AG08396 (cell line): ENCODE results near the gene SLC19A3.
"Not testable (repeated sequence)": the region's sequence is repeated elsewhere in the genome, so short reads cannot be mapped to it uniquely, and the experiment has no call there.

ENCODE experiments used
- DNase-seq: peaks from one replicate; pipeline ENCODE4 v3.0.0; 2012; ENCODE audit warnings: low spot score, mixed read lengths

Gene SLC19A3

DNA sequence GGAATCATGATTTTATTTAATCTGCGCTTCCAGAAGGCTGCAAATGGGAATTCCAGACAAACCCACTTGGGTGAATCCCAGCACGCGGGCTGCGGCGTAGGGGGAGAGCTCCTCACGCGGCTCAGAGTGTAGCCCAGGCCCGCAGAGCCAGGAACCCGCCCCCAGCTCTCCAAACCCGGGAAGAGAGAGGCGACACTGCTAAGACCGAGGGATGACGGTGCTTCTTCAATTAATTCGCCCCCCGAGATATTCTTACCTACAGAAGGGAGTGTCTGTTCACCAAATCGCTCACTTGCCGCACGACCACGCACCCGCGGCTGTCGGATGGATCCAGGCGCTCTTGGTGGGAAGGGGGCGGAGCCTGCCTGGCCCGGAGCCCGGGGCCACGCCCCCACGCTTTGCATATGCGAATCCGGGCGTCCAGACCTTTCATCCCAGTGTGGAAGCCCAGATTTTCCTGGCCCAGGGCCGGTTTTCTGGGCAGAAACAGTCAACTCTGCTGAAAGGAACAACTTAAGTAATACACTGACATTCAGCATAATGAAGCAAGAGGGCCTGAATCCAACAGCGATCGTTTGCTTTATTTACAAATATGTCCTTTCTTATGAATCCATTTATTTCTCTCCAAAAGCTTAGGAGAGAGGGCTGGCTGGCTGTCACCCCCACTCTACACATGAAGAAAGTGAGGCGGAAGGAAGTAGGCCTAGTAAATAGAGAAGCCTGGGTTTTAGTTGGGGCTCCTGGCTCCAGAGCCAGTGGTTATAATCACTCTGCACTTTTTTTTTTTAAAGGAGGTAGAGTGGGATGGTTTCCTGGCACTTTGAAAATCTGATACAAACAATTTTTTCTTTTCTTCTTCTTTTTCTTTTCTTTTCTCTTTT is at the start of gene SLC19A3:
Gene SLC19A3, minus strand, starts transcription at position 342 of the 881 bp plus-strand sequence. CDS start 15,710 bp downstream, outside the sequence.
- peak; percentile 78 for DNase-seq

DNA sequence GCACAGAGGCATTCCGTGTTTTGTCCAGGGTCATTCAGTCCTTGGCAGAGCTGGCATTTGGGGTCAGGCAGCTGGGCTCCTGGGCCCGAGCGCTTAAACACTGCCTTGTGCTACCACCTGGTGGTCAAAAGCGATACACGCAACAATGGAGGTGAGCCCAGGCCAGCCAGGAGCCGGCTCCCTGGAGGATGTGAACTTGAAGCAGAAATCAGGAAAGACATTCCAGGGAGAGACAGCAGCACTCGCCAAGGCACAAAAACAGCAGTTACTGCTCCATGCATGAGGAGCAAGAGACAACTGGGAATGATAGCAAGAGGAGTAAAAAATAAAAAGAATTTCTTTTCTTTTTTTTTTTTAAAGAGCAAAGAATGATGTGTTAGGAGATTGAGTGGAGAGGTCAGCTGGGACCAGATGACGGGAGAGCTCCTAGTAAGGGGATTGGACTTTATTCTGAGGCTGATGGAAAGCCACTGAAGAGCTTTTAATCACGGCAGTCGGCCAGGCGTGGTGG is 48.6 kb upstream of the SLC19A3 start:
- peak; percentile 89 for DNase-seq

DNA sequence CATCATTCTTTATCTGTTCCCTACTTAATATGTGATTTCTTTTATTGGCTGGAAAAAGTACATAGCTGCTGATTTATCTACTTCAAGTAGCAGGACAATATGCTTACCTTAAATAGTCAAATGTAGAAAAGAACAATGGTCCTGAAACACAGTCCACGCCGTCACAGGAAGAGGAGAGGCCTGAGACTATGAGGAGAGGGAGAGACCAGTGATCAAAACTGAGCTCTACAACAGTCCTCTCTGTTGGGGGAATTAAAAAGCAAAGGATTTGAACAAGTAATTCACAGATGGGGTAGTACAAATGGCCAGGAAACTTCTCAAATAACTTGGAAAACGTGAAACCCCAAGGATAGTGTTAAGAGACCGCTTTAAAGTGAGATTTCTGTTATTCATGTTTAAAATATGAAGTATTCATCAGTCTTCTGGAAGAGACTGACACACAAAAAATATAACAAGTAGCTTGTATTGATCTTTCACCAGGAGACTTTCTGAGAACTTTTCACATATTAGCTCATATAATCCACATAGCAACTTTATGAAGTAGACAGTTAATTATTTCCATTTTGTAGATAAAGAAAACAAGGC is 48.1 kb upstream of the SLC19A3 start:
- DNase-seq: no peak

DNA sequence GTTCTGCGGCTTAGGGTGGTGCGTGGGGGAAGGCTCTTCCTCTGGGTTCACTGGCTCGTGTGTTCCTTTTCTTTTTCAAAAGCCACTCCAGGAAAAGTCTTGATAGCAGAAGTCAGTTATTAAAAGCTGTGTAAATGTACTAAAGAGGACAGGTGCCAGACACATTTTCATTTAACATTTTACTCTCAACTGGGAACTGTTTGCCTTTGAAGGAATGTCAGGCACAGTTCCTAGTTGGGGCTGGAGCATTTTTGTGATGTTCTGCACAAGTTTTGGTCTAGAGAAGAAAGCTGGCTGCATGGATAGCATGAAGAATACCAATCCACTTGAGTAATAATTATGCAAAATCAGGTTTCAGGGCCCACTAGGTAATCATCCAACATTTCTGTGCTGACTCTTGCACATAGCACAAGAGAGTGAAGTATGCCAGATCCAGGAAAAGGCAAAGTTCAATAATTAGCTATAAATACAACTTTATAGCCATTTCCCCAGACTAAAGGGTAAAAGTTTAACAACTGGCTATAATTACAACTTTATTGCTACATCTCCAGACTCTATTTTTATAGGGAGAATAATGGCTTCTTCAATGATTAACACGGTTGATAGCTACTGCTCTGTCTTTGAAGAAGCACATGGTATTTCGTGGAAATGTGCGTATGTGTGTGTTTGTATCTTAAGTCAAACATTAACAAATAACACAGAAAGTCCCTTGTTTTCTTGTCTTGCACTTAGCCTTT is 44.1 kb upstream of the SLC19A3 start:
- DNase-seq: no peak

DNA sequence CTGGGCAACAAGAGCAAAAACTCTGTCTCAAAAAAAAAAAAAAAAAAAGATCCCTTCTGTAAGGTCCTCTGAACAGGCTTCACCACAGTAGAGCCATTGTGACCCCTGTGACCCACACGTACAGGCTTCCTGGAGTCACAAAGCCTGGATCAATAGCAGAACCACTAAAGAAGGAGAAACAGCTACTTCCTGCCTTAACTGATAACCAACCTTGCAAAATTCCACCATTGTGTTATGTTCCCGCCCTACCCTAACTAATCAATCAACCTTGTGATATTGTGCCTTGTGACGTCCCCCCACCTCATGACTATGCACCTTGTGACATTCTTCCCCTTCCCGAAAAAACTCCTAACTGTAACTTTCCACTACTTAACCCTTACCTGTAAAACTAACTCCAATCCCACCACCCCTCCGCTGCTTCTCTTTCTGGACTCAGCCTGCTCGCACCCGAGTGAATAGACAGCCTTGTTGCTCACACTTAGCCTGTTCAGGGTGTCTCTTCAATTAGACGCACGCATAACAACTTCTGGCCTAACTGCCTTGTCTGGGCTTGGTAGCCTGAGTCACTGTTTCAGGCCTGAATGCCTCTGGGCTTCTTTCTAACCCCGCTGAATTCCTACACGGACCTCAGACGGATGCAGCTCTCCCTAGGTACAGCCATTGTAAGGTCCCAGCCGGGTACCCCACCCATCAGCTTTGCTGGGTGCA is 41.7 kb upstream of the SLC19A3 start:
- DNase-seq: no peak

DNA sequence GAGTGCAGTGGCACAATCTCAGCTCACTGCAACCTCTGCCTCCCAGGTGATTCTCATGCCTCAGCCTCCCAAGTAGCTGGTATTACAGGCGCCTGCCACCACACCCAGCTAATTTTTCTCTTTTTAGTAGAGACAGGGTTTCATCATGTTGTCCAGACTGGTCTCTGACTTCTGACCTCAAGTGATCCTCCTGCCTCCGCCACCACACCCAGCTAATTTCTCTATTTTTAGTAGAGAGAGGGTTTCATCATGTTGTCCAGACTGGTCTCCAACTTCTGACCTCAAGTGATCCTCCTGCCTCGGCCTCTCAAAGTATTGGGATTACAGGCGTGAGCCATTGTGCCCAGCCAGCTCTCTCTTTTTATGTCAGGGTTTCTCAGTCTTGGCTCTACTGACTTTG is 38.4 kb upstream of the SLC19A3 start:
- not testable (repeated sequence) for DNase-seq

DNA sequence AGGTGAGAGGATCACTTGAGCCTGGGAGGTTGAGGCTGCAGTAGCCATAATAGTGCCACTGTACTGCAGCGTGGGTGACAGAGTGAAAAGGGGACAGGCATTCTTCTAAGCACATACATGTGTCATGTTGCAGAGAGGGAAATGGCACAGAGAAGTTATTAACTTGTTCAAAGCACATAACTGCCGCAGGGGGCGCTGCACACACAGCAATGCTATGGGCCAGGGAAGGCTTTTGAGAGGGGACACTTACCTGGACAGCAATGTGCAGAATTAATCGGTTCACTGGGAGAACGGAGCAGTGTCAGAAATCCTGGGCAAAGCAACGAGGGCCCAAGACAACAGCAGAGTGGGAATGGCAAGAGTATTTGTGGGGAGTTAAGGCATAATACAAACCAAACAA is 30.3 kb upstream of the SLC19A3 start:
- no peak for DNase-seq

DNA sequence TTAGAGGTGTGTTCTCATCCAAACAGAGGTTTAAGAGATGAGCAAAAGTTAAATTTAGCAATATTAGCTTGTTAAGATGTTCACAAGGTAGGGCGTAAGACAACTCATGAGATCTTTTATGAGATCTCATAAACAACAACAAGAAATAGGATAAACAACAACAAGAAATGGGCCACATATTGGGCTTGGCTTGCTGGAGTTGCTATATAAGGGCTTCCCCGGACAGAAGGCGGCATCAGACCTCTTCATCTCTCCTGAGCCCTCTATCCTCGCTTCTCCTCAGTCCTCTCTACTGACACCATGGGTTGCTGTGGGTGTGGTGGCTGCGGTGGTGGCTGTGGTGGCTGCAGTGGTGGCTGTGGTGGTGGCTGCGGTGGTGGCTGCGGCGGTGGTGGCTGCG is 27.8 kb upstream of the SLC19A3 start, which contains the start of gene SCYGR8:
Gene SCYGR8, plus strand, starts transcription at position 301 of the 400 bp plus-strand sequence. Its CDS starts 0 bp downstream, at position 301.
- DNase-seq: no peak

DNA sequence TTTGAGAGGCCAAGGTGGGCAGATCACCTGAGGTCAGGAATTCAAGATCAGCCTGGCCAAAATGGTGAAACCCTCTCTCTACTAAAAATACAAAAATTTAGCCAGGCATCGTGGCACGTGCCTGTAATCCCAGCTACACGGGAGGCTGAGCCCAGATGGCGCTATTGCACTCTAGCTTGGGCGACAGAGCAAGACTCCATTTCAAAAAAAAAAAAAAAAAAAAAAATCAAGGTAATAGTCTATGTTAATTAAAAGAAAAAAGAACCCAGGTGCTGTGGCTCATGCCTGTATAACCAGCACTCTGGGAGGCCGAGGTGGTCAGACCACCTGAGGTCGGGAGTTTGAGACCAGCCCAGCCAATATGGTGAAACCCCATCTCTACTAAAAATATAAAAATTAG is 22.9 kb upstream of the SLC19A3 start:
- not testable (repeated sequence) for DNase-seq

DNA sequence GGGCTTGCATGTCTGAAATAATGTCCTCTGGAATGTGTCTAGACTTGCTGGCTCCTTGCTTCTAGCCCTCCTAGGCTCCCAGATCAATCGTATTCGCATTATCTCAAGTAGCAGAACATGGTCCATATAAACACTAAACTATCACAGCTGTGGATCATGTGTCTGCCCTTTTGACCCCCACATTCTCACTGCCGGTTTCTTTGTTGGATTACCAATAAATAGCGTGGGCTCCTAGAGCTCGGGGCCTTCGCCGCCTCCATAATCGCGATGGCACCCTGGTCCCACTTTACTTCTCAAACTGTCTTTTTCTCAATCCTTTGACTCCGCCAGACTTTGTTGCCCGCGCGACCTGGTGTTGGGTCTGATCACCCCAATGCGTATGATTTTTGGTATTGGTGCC is 21.5 kb upstream of the SLC19A3 start:
- no peak for DNase-seq

DNA sequence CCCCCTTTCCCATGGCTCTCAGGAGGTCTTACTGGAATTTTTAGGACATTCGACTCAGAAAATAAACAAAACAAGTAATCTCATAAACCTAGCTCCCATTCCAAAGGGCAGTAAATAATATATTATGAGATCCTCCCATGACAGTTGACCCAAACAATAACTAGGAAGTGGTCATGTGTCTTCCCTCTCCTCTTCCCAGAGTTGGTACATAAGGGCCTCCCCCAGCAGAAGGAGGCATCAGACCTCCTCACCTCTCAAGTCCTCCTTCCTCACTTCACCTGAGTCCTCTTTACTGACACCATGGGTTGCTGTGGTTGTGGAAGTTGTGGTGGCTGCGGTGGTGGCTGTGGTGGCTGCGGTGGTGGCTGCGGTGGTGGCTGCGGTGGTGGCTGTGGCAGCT is 10.2 kb upstream of the SLC19A3 start, which contains the start of gene SCYGR7:
Gene SCYGR7, plus strand, starts transcription at position 301 of the 400 bp plus-strand sequence. Its CDS starts 0 bp downstream, at position 301.
- no peak for DNase-seq

DNA sequence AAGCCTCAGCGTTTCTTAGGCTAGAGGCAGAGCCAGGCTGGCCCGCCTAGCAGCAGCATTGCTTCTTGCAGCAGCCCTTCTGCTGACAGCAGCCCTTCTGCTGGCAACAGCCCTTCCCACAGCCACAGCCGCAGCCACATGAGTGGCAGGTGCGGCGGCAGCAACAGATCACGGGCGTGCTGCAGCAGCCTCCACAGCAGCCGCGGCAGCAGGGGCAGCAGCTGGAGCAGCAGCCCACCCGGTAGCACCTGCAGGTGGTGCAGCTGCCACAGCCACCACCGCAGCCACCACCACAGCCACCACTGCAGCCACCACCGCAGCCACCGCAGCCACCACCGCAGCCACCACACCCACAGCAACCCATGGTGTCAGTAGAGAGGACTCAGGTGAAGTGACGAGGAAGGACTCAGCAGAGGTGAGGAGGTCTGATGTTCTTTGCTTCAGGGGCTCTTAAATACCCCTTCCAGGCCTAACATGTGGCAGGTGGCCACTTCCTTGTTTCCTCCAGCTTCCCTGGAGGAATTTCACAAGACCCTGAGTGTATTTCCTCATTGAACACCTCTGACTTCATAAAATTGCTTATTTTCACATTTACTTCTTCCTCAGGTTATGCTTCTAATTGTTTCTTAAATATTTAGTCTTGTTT is 6.7 kb upstream of the SLC19A3 start, which contains the start of gene SCYGR6:
Gene SCYGR6, minus strand, starts transcription at position 364 of the 646 bp plus-strand sequence. Its CDS starts 0 bp downstream, at position 364.
- no peak for DNase-seq

DNA sequence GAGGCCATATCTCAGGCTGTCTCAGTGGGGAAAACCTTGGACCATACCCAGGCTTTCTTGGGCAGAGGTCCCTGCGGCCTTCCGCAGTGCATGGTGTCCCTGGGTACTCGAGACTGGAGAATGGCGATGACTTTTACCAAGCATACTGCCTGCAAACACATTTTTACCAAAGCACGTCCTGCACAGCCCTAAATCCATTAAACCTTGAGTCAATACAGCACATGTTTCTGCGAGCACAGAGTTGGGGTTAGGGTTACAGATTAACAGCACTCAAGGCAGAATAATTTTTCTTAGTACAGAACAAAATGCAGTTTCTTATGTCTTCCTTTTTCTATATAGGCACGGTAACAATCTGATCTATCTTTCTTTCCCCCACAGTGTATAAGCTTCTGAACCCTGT is 5.0 kb upstream of the SLC19A3 start:
- DNase-seq: not testable (repeated sequence)

DNA sequence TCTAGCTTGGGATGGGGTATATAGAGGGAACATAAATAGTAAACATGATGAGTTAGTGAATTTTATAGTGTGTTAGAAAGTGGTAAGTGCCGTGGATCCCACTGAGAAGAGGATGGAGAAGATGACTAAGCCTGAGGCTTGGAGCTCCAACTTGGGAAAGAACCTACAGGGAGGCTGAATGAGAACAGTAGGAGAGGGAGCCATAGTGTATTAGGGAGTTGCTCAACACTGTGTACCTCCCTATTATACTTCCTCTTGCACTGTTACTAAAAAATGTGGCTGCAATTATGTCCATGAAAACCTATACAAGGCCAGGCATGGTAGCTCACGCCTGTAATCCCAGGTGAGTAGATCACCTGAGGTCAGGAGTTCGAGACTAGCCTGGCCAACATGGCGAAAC is 2.9 kb upstream of the SLC19A3 start:
- DNase-seq: no peak

DNA sequence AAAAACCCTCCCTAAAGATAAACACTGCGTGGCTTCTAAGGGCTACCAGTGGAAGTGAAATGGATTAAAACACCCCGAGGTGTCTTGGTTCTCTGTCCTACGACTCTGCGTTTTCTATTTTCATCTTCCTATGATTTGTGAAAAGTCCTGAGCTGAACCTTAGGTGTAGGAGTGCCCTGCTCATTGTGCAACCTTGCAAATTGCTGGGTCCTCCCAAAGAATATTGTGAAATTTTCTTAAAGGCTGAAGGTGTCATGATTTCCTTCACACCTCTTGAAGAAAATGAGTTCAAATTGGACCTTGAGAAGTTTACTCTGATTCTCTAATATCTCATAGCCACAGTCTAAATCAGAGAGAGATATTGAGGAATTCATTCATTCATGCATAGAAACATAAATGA is 1.8 kb upstream of the SLC19A3 start:
- DNase-seq: no peak

DNA sequence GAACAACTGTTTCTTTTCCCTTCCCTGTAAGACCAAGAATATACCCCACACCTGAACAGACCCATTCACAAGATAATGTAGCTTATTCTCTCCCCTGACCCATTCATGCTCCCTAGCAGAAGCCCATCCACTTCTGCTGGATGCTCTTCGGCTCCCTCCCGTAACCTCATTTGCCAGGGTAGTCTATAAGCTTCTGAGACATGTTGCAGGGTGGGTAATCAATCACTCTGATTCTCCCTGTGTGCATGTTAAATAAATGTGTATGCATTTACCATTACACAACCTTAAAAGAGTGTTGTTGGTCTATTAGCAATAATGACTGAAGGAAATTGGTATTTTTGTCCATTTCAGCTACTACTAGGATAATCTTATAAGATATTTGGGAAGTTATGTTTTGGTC is 1.3 kb downstream of the SLC19A3 start:
- DNase-seq: no peak

DNA sequence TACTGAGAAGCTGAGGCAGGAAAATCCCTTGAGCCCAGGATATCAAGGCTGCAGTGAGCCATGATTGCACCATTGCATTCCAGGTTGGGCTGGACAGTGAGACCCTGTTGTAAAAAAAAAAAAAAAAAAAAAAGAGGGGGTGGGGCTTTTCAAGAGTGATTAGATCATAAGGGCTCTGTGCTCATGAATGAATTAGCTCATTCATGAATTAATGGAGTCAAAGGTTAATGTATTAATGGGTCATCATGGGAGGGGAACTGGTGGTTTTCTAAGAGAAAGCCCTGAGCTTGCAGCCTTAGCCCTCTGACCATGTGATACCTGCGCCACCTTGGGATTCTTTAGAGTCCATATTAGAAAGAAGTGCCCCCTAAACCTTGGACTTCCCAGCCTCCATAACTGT is 4.5 kb downstream of the SLC19A3 start:
- no peak for DNase-seq

DNA sequence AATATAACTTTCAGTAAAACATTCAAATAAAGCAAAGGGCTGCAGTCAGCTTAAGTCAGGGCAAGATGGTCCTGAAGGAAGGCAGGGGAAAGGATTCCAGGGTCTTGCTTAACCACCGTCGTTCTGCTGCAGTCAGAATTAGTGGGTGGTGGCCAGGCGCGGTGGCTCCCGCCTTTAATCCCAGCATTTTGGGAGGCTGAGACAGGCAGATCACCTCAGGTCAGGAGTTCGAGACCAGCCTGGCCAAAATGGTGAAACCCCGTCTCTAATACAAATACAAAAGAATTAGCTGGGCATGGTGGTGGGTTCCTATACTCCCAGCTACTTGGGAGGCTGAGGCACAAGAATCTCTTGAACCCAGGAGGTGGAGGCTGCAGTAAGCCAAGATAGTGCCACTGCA is 6.8 kb downstream of the SLC19A3 start:
- DNase-seq: no peak

DNA sequence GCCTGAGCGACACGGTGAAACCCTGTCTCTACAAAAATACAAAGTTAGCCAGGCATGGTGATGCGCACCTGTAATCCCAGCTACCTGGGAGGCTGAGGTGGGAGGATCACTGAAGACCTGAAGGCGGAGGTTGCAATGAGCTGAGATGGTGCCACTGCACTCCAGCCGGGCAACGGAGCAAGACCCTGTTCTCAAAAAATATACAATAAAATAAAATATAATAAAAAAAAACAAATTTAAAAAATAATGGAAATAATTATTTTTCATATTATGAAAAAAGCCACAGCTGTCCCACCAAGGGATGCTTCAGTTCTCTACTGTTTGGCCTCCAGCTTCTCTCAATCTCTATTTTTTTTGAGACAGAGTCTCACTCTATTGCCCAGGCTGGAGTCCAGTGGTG is 10.4 kb downstream of the SLC19A3 start:
- DNase-seq: no peak

DNA sequence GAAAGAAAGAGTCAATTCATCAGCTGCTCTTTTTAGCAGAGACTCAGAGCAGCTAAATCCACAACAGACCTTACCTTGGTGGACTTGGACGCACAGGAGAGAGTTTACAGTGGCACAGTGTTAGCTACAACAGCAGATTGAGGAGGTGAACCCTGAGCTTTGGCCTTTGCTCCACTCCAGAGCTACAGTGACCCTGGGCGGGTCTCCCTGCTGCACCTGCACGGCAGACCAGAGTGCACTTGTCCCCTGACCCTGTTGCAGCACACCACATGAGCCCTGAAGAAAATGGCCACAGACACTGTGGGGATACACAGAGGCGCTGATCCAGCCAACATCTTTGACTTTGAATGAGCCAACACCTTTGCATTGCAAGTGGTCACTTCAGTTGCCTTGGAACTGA is 11.0 kb downstream of the SLC19A3 start:
- no peak for DNase-seq

DNA sequence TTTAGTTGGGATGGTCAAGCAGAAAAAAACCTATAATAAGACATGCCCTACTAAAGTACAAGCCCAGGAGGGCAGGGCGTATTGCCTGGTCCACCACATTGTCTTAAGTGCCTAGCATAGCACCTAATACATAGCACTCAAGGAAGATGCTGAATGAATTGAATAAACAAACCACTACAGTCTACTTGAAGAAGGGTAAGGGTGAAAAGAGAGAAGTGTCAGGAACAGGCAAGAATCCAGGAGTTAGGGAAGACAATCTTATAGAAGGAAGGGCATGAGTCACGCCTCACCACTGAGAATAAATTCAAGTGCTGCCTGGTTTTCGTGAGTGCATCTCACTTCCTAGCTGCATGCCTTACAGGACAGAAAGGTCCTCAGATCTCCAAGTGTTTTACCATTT is 13.9 kb downstream of the SLC19A3 start:
- no peak for DNase-seq
